ENCODE results near the gene ADM.
A peak's percentile ranks its signal among the peaks of the same experiment; 100 is the strongest.
"Not testable (repeated sequence)": the region's sequence is repeated elsewhere in the genome, so short reads cannot be mapped to it uniquely, and the experiment has no call there.

Gene ADM, protein sequence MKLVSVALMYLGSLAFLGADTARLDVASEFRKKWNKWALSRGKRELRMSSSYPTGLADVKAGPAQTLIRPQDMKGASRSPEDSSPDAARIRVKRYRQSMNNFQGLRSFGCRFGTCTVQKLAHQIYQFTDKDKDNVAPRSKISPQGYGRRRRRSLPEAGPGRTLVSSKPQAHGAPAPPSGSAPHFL

DNA sequence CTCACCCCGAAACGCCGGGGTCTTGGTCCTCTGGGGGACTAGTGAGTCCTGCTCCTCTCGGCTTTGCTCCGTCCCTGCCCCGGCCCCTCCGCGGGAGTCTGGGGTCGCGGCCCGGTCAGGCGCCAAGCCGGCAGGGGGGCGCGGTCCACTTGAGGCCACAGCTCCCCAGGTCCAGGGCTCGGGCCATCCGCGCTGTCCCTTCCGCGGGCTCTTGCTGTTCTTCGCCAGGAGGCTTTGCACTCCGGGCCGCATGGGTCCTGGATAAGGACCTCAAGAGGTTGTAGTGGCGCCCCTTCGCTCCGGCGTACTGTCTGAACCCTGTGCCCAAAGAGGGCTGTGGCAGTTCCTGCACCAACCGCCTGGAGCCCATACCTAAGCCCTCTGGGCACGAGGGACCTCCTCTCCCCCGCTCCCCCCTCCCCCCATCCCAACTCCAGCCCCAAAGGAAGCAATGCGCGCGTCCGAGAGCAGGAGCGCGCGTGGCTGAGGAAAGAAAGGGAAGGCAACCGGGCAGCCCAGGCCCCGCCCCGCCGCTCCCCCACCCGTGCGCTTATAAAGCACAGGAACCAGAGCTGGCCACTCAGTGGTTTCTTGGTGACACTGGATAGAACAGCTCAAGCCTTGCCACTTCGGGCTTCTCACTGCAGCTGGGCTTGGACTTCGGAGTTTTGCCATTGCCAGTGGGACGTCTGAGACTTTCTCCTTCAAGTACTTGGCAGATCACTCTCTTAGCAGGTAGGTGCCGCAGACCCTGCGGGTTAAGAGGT is at the start of gene ADM:
Gene ADM (plus strand): TSS at position 579 of the 767 bp plus-strand sequence. CDS start 628 bp downstream, outside the sequence.
- DNase-seq: peak; percentile 88
- in situ Hi-C loops (cut with MboI; ENCODE audit: low pct_unique_long_range_greater_than_20kb, low sequenced_read_pairs): loop anchor here (25.0 kb wide), 2 partner anchors 317 to 542 kb away; no protein-coding TSS in a partner anchor

- peak; percentile 8 for DNase-seq
- in situ Hi-C loops (cut with MboI; ENCODE audit: low pct_unique_long_range_greater_than_20kb, low sequenced_read_pairs): no loop called here
These were observed 49.3 kb upstream of the ADM start for GRCh38 chr11:10255388-10256125.

GRCh38 chr11:10257478-10257877 is 47.4 kb upstream of the ADM start:
- no peak for DNase-seq
- in situ Hi-C loops (cut with MboI; ENCODE audit: low pct_unique_long_range_greater_than_20kb, low sequenced_read_pairs): no loop called here

- in situ Hi-C loops (cut with MboI; ENCODE audit: low pct_unique_long_range_greater_than_20kb, low sequenced_read_pairs): no loop called here
- no peak for DNase-seq
These were observed 43.1 kb upstream of the ADM start for GRCh38 chr11:10261821-10262220.

DNA sequence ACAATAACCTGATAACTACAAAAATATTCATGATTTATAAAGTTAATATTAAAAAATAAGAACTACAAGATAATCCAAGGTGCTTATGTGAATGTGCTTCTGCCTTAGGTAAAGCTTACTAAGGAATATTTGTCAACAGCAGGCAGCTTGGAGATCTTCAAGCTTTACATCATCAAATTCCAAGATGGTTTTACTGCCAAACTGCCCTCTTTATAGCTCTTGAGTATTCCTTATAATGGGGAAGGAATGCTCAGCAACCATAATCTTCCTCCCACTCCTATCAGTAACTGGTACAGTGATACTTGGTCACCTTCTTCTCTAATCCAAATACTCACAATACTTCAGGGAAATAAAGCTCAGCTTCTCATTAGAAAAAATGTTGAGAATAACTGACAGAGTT is 40.9 kb upstream of the ADM start:
- in situ Hi-C loops (cut with MboI; ENCODE audit: low pct_unique_long_range_greater_than_20kb, low sequenced_read_pairs): no loop called here
- no peak for DNase-seq

GRCh38 chr11:10264716-10265115 is 40.2 kb upstream of the ADM start:
- DNase-seq; in situ Hi-C loops (cut with MboI; ENCODE audit: low pct_unique_long_range_greater_than_20kb, low sequenced_read_pairs): not testable (repeated sequence)

DNA sequence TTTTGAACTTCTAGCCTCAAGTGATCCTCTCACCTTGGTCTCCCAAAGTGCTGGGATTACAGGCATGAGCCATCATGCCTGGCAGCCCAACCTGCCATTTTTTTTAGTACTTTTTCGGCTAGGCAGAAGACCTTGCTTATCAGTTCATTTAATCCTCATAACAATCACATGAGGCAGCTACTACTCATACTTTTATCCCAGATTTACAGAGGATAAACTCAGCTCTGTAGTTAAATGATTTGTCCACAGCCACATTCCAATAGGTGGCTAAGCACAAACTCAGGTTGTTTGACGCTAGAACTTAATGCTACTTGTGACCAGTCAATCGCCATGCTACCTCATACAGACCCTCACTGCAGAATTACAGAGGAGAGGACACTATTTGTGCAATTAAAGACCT is 38.9 kb upstream of the ADM start:
- no peak for DNase-seq
- in situ Hi-C loops (cut with MboI; ENCODE audit: low pct_unique_long_range_greater_than_20kb, low sequenced_read_pairs): no loop called here

GRCh38 chr11:10267821-10268220 is 37.1 kb upstream of the ADM start:
- in situ Hi-C loops (cut with MboI; ENCODE audit: low pct_unique_long_range_greater_than_20kb, low sequenced_read_pairs): no loop called here
- no peak for DNase-seq

- no peak for DNase-seq
- in situ Hi-C loops (cut with MboI; ENCODE audit: low pct_unique_long_range_greater_than_20kb, low sequenced_read_pairs): no loop called here
These were observed 36.0 kb upstream of the ADM start for GRCh38 chr11:10268746-10269488.

GRCh38 chr11:10272132-10272531 is 32.7 kb upstream of the ADM start:
- in situ Hi-C loops (cut with MboI; ENCODE audit: low pct_unique_long_range_greater_than_20kb, low sequenced_read_pairs): no loop called here
- no peak for DNase-seq

- no peak for DNase-seq
- in situ Hi-C loops (cut with MboI; ENCODE audit: low pct_unique_long_range_greater_than_20kb, low sequenced_read_pairs): no loop called here
These were observed 31.1 kb upstream of the ADM start for GRCh38 chr11:10273738-10274137.

DNA sequence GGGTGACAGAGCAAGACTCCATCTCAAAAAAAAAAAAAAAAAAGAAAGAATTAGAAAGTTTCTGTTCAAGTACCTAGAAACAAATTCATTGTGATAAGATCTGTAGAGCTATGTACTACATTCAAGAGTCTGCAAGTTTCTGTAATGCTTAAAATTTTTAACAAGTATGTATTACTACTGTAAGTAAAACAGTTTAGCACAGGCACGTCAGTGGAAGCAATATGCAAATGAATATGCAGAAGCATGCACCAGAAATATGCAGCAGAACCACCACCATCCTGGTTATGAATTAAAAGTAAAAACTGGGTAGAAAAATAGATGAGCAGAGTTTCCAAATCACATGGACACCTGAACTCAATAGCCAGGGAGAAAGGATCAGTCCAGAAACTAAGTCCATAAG is 30.1 kb upstream of the ADM start:
- in situ Hi-C loops (cut with MboI; ENCODE audit: low pct_unique_long_range_greater_than_20kb, low sequenced_read_pairs): no loop called here
- no peak for DNase-seq

GRCh38 chr11:10275714-10276113 is 29.2 kb upstream of the ADM start:
- DNase-seq: no peak

DNA sequence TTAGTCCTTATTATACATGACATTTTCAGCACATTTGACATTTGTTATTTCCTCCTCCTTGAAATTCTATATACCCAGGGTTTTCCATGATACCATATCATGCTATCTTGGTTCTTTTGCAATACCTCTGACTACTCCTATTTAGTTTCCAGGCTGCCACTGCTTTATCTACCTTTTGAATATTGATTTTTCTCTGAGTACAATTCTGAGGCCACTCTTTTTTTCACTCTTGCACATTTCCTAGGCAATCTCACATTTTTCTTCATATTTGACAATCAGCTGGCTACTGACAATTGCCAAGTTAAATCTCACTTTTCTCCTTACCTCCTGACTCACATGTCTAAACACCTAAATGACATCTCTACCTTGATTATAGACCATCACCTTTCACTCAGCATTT is 22.8 kb upstream of the ADM start:
- in situ Hi-C loops (cut with MboI; ENCODE audit: low pct_unique_long_range_greater_than_20kb, low sequenced_read_pairs): no loop called here
- no peak for DNase-seq

More at GRCh38 chr11:10275714-10276113, 29.2 kb upstream of the ADM start:
- in situ Hi-C loops (cut with MboI; ENCODE audit: low pct_unique_long_range_greater_than_20kb, low sequenced_read_pairs): no loop called here

DNA sequence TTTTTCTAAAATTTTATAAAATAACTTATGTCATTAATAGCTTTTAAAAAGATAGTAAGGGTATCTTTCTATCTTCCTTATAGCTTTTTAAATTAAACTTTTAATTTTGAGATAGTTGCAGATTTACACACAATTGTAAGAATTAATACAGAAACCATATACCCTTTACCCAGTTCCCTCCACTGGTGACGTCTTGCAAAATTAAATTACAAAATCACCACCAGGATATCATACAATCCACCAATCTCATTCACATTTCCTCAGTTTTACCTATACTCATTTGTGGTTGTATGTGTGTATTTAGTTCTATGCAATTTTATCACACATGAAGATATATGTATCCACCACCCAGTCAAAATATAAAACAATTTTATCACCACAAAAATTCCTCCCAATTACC is 20.9 kb upstream of the ADM start:
- no peak for DNase-seq
- in situ Hi-C loops (cut with MboI; ENCODE audit: low pct_unique_long_range_greater_than_20kb, low sequenced_read_pairs): no loop called here

DNA sequence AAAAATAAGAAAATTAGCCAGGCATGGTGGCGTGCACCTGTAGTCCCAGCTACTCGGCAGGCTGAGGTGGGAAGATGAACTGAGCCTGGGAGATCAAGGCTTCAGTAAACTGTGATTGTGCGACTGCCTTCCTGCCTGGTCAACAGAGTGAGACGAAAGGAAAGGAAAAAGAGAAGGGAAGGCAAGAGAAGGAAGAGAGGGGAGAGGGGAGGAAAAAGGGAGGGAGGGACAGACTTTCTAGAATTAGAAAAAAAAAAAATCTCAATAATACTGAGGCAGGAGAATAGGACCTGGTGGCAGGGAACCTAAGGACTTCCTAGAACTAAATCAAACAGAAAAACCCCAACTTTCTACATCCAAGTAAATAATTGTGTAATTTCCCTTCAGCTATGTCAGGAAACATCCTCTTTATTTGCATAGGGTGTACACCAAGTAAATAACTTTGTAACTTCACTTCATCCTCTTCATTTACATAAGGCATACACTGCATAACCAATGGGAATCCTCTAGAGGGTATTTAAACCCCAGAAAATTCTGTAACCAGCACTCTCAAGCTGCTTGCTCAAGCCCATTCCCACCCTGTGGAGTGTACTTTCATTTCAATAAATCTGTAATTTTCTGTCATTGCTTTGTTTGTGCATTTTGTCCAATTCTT is 19.6 kb upstream of the ADM start:
- in situ Hi-C loops (cut with MboI; ENCODE audit: low pct_unique_long_range_greater_than_20kb, low sequenced_read_pairs): no loop called here

DNA sequence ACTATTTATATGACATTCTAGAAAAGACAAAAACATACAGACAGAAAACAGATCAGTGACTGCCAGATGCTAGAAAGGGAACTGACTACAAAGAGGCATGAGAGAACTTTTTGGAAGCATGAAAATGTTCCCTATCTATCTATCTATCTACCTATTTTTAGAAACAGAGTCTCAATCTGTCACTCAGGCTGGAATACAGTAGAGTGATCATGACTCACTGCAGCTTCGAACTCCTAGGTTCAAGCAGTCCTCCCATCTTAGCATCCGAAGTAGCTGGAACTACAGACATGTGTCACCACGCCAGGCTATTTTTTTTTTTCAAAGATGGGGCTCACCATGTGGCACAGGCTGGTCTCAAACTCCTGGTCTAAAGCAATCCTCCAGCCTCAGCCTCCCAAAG is 17.7 kb upstream of the ADM start:
- no peak for DNase-seq
- in situ Hi-C loops (cut with MboI; ENCODE audit: low pct_unique_long_range_greater_than_20kb, low sequenced_read_pairs): no loop called here

More for the DNA sequence above, 19.6 kb upstream of the ADM start:
- no peak for DNase-seq

DNA sequence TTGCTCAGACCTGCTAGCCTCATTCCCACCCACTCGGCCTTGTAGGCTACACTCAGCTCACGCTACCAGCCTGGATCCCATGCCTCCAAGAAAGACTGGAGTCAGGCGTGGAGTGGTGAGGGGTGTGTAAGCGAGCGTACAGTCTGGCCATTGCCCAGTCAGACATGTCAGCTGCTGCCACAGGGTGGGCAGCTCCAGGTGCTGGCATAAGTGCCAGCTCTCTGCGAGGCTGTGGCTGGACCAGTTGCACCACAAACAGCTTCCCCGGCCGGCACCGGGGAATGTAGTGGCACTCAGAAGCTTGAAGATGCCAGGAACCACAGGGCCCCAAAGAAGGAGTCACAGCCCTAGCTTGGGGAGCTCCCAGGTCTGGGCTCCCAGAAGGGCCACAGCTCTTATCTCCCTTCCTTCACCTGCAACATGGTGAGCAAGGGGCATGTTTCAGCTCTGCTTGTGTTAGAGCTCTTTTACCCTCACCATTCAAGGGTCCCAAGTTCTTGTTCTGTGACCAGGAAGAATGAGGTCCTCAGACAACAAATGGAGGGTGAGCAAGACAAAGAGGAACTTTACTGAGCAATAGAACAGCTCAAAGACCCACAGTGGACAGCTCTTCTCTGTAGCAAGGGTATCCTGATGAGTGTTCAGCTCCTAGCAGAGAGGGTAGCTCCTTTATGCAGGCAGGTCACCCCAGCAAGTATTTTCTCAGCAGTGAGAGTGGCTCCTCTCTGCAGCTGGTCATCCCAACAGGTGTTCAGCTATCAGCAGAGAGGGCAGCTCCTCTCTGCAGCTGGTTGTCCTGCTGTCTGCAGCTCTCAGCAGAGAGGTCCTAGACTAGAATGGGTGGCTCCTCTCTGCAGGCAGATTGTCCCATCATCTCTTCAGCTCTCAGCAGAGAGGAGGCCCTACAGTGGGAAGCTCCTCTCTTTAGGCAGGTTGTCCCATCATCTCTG is 16.8 kb upstream of the ADM start:
- DNase-seq: no peak
- in situ Hi-C loops (cut with MboI; ENCODE audit: low pct_unique_long_range_greater_than_20kb, low sequenced_read_pairs): no loop called here
